Suppressor macrophage treated with lipopolysaccharide for 1 hour (primary cell): ENCODE data around the gene RPLP2.

Source experiments
- DNase-seq, 3 donors: peaks; one replicate each; pipeline ENCODE4 v3.0.0-alpha.2; 2020 to 2022

RPLP2 gene

DNA sequence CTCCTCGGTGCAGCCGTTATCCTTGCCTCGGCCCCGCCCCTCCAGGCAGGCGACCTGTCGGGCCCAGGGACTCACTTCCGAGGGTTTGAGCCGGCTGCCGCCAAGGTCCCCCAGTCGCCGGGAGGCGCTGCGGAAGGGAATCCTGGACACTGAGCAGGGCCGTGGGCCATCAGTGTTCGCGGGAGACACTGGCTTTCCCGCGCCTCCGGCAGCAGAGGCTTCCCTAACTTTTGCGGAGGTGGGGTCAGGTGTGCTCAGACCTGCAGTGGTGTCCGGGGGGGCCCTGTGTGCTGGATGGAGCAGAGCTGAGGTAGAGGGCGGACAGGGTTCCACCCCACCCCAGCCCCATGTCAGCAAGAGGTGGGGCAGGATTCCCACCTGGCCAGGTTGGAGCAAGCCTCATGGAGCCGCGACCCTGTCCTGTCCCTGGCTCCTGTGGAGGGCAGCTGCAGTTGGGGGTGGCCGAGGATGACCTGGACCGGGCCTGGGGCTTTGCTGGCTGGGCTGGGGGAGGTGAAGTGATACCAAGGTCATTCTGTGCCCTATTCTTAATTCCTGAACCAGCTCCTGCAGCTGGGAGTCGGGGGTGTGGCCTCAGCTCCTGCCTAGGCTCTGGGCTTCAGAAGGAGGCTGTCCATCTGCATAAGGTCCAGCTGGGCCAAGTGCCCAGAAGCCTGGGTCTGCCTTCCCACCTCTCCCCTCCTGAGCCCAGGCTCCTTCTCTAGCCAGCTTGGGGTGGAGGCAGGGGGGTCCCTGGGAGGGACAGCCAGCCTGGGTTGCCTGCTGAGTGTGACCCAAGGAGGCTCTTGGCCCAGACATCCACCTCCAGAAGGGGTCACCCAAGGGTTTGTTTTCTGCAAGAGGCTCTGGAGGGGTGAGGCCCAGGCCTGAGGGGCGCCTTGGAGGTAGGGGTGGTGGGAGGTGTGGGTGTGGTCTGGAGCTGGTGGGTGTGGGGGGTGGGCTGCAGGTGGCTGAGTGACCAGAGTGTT is 41.3 kb downstream of the RPLP2 start:
- no peak for DNase-seq

DNA sequence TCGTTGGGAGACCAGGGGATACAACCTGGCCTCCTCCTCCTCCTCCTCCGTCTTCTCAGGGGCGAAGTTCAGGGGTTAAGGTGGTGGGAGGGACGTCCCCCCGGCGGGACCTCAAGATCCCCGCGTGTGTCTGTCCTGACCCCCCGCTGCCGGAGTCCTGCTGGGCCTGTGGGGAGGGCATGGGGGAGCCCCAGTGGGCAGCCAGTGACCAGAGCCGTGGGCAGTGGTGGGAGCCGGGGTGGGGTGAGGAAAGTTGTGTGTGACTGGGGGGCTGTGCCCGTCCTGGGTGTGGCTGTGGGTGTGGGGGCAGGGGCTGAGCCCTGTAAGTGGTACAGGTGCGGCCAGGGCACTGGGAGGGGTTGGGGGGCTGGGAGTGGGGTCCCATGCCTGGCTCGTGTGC is 43.0 kb downstream of the RPLP2 start:
- DNase-seq = no peak

DNA sequence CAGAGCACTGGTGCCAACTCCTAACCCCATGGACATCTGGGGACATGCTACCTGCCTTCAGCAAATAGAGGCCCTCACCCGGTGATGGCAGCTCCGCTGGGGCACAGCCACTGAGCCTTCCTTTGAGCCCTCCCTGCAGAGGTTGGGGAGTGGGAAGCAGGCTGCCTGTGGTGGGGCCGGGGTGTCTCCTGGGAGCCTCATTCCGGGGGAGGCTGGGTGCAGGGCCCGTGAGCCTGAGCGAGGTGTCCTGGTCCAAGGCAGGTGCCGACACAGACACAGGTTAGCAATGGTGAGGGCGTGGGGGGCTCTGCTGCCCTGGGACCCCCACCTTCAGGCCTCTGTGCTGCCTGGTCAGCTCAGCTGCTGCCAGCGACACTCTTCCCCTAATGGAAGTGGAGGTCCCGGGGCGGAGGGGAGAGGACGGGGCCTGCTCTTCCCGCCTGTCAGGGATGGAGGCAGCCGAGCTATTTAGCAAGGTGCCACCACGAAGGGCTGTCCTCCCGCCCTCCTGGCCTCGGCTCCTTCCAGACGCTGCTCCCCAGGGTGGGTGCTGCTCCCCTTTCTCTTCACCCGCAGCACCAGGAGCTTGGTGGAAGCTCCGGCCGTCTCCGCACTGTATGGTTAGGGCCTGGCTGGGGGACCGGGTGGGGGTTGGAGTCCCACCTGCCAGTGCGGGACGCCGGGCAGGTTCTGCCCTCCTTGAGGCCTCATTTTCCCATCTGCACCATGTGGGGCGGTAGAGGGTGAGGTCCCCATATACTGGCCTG is 44.1 kb downstream of the RPLP2 start:
- no peak for DNase-seq

DNA sequence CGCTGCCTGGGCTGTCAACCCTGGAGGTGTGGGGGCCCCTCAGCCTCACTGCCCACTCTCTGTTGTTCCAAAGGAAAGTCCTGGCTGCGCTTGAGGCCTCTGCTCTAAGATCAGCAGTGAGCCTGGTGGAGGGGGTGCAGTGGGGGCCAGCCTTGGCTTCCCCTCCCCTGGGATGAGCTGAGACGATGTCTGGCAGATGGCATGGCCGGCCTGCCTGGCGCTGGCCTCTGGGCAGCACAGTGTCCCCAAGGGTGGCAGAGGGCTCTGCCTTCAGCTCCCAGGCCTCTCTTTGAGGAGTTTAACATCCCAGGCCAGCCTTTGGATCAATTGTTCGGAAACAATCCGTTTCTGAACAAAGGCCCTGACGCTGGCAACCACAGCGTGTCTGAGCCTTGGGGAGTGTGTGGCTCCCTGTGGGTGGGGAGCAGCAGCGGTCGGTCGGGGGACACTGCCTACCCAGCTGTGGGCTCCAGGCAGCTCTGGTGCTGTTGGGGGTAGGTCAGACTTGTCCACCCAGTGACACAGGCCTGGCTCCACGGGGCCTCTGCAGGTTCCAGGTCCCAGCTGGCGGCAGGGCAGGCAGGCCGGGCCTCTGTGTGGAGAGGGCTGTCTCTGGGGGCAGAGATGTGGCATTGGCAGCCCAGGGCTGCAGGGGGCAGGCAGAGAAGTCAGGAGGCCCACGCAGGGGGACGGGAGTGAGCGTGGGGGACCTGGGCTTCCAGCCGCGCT is 45.0 kb downstream of the RPLP2 start:
- DNase-seq = no peak

DNA sequence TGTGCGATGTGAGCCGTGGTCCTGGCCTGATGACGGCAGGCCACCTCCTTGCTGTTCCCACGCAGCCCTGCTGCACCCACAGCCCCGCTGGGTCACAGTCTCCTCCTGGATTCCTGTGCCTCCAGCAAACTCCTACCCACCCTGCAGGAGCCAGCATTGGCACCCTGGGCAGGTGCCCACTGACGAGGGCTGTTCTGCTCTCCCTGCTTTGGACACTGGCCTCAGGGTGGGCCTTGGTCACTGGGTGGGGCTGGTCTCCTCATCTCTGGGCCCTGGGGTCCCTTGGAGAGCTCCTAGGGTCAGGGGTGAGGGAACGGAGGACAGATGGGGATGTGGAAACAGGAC is 45.5 kb downstream of the RPLP2 start:
- DNase-seq = no peak

DNA sequence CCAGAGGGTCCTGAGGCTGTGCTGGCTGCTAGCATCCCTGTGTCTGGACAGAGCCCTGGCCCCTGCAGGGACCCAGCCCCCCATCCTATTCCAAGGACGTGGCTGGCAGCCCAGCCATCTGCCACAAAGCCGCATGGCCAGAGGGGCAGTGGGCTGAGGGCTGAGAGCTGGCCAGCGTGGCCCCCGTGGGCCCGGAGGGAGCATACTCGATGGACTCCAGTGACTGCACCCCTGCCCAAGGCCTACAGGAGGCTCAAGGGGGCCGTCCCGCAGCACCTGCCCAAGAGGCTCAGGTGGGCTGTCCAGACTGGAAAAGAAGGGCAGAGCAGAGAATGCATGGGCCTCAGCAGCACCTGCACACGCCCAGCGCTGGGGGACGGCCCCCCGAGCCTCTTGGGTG is 46.0 kb downstream of the RPLP2 start:
- no peak for DNase-seq

DNA sequence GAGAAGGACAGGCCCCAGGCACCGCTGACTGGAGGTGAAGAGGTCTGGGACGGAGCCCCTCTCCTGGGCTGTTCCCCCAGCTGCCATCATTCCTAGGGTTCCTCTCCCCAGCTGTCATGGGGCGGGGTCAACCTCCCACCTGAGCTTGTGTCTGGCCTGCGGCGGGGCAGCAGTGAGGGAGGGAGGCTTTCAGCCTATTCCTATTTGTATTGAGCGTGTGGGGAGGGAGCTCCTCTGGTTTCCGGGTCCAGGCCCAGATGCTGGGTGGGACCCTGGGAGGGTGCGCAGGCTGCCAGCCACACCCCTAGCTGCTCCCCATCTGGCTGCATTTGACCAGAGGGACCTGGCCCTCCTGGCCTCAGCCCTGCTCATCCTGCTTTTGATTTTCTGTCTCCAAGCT is 46.6 kb downstream of the RPLP2 start:
- no peak for DNase-seq

DNA sequence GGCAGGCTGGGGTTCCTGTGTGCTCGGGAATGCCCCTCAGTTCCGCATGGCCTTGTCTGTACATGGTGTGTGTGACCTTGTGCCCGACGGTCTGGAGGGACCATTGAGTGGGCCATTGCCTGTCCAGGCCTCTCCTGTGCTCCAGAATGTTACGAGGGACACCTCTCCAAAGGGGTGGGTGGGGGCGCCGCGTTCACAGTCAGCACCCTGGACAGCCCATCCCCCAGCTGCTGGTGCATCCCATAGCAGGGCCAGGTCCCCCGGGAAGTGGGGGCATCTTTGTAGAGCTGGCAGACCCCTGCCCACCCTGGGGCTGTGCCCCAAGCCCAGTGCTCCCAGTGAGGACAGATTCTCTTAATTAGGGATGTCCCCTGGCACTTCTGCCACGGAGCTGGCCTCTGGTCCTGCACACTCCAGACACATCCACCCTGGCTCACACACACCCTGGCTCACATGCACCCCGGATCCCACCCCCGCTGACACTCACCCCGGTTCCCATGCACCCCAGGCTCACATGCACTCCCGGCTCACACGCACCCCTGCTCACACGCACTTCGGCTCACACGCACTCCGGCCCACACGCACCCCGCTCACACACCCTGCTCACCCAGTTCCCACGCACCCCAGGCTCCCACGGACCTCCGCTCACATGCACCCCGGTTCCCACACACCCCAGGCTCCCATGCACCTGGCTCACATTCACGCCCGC is 48.4 kb downstream of the RPLP2 start:
- no peak for DNase-seq

DNA sequence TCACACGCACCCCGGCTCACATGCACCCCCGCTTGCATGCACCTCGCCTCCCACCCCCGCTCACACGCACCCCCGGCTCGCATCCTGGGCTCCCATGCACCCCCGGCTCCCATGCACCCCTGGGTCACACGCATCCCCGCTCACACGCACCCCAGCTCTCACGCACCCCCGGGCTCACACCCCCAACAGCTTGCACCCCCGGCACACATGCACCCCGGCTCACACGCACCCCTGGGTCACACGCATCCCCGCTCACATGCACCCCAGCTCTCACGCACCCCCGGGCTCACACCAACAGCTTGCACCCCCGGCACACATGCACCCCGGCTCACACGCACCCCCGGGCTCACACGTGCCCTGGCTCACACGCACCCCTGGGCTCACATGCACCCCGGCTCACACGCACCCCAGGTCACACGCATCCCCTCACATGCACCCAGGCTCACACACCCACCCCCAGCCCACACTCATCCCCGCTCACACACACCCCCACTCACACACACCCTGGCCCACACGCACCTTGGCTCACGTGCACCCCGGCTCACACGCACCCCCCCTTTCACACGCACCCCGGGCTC is 49.1 kb downstream of the RPLP2 start:
- DNase-seq = no peak

DNA sequence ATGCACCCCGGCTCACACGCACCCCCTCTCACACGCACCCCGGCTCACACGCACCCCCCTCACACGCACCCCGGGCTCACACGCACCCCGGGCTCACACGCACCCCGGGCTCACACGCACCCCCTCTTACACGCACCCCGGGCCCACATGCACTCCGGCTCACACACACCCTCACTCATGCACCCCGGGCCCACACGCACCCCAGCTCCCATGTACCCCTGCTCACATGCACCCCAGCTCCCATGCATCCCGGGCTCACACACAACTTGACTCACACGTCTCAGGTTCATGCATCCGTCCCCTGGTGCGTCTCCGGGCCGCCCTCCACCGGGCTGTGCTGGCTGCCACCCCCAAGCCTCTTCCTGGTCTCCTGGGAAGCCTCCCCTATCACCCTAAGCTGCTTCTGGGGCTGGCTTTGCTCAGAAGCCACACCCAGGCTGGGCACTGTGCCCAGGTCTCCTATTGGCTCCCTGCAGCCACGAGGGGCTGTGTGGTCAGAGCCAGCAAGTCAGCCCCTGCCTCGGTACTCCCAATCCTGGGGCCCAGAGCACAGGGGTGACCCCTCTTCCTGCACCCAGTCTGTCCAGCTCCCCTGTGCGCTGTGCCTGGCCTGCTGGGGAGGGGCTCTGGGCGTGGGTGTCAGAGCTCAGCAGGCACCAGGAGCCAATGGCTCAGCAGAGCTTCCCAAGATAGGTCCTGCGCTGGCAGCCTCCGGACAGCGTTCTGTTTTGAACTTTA is 49.8 kb downstream of the RPLP2 start:
- no peak for DNase-seq

DNA sequence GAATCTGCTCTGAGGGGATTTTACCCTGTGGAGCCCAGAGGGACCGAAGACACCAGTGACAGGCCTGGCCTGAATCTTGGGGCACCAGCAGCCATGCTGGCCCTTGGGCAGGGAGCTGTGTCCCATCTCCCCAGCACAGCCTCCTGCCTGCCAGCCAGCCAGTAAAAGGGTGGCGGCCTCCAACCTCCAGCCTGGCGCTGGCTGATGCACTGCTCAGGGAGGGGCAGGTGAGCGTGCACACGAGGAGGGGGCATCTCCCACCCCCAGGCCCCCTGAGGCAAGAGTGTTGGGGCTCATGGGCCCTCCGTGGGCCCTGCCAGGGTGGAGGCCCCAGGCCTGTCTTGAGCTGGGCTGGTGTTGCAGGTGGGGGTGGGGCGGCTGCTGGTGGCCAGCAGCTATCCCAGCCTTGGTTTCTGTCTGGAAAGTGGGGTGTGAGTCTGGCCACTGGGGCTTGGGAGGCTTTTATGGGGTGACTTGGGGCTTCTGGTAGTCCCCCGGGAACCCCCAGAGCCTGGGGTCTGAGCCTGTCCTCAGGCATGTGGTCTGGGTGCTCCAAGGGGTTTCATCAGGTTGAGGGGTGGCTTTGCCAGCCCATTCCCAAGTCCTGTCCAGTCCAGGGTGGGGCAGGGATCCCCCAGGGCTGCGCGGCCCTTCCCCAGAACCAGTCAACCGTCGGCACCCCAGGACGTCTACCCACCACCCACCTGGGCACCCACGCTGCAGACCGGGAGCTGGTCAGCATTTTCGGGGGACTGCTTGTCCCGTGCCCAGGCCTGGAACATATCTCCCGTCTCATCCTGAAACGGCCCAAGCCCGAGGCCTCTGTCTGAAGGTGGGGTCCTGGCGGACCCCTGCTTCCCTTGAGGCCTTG is 50.7 kb downstream of the RPLP2 start:
- DNase-seq = no peak

DNA sequence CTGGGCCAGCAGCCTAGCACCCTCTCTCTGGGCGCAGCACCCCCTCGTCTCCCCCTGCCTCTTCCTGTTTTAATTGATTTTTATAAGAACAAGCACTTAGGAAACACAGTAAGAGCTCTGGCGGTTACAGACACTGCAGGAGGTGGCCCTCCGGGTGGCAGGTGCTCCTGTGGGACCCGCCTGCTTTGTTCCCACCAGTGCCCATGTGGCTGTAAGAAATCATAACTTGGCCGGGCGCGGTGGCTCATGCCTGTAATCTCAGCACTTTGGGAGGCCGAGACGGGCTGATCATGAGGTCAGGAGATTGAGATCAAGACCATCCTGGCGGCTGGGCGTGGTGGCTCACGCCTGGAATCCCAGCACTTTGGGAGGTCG is 51.3 kb downstream of the RPLP2 start:
- DNase-seq = no peak

DNA sequence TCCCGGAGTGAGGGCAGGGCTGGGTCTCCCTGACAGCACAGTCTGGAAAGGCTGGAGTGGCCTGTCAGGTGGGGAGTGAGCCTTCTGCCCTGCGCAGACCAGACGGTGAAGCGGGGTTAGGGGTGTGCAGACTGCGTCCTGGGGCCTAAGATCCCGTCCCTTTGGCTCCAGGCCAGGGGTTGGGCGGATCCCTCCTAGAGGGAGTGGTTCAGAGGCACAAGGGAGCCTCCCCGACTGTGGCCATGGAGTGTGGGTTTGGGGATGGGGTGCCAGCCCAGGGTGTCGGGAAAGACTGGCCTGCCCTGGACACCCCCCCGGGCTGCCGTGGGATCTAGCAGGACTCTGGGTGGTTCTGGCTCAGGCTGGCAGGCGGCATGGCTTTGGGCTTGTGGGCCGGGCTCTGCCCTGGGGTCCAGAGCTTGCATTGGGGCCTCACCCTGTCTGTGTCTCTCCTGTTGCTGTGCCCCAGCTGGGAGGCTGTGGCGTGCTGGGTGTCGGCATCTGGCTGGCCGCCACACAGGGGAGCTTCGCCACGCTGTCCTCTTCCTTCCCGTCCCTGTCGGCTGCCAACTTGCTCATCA is 52.4 kb downstream of the RPLP2 start:
- no peak for DNase-seq
